Lung microvascular endothelial cell (primary cell): ENCODE results near the gene SLC37A3. TPM values are rescaled to one million over a fixed set of nuclear protein-coding genes. Genes with fewer than 3 reads are reported as not detected.
A peak's percentile ranks its signal among the peaks of the same experiment; 100 is the strongest.
"Not testable (repeated sequence)": the region's sequence is repeated elsewhere in the genome, so short reads cannot be mapped to it uniquely, and the experiment has no call there.

Experiments used
- DNase-seq, 2 donors: peaks; one replicate each; pipeline versions ENCODE4 v3.0.0 to v3.0.0-alpha.2; 2010; ENCODE audit warnings: low read depth in 2 of 2
- total RNA-seq: library from RNA; depleted of rRNA; stranded (reverse); fragments of >200 nt; gene quantifications from 2 replicates; pipeline ENCODE4 v1.2.1, GENCODE V29; 2014

The SLC37A3 gene, protein sequence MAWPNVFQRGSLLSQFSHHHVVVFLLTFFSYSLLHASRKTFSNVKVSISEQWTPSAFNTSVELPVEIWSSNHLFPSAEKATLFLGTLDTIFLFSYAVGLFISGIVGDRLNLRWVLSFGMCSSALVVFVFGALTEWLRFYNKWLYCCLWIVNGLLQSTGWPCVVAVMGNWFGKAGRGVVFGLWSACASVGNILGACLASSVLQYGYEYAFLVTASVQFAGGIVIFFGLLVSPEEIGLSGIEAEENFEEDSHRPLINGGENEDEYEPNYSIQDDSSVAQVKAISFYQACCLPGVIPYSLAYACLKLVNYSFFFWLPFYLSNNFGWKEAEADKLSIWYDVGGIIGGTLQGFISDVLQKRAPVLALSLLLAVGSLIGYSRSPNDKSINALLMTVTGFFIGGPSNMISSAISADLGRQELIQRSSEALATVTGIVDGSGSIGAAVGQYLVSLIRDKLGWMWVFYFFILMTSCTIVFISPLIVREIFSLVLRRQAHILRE
- 43.6 and 62.9 TPM in 2 replicates for total RNA-seq

DNA sequence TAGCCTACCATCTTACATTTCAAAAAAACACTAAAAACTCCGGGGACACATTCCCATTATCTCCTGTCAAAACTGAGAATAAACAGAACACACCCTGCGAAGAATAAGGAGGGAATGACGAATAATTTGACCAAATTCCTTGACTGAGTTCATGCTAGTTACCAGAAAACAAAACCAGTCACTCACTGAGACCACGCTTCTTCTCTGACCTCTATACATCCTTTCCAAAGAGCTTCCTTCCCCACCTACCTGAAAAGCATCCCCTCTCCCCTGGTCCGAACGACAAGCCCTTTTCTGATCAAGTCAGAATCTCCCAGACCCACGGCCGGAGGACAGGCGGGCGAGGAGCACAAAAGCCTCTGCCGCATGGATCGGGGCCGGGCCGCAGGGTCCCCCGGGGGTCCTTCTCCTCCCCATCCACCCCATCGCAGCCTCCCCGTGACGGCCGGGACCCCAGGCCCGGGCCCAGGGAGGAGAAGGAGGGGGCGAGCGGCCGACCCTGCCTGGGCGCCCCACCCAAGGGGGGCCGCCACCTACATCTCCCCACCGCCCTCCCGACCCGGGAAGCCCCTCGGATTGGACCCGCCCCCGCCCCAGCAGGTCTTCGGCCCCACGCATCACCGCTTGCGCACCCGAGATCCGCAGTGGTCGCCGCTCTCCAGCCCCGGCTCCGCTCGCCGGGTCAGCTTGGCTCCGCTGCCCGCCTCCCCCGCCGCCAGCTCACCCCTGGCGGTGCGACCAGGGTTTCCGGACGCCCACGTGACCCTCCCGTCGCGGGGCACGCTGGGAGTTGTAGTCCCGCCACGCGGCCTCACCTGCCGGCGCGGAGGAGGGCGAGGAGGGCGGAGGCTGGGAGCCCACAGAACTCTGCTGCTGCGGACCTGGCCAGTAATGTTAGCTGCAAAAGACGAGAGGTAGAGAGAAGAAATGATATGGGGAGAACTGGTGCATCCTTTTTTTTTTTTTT is at the start of gene SLC37A3:
TSS of gene SLC37A3 (minus strand) at position 747 of the 967 bp plus-strand sequence. CDS start 16,004 bp downstream, outside the sequence.
- DNase-seq = peak; percentile 81 to 88

DNA sequence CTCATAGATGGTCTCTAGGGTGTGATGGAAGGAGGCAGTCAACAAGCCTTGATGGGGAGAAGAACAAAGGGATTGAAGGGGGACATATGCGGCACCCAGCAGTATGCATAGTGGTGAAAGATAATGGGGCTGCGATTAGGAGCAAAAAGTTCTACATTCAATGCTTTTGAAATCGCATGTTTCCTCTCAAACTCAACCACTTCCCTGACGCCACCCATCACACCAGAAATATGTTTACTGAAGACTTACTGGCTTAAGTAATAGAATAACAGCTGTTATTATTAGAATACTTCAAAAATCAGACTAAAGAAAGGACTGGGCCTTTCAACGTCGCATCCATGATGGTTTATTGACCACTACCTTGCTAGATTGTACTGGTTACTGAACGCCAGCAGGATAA is 49.5 kb upstream of the SLC37A3 start:
- DNase-seq = no peak

DNA sequence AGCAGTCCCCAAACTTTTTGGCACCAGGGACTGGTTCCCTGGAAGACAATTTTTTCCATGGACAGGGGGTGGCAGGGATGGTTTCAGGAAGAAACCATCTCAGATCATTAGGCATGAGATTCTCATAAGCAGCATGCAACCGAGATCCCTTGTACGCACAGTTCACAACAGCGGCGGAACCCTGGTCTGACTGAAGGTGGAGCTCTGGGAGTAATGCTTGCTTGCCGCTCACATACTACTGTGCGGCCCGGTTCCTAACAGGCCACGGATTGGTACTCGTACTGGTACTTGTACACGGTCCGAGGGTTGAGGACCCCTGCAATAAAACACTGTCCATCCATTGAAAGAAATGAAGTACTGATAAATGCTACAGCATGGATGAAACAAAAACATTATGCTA is 48.1 kb upstream of the SLC37A3 start:
- no peak for DNase-seq

DNA sequence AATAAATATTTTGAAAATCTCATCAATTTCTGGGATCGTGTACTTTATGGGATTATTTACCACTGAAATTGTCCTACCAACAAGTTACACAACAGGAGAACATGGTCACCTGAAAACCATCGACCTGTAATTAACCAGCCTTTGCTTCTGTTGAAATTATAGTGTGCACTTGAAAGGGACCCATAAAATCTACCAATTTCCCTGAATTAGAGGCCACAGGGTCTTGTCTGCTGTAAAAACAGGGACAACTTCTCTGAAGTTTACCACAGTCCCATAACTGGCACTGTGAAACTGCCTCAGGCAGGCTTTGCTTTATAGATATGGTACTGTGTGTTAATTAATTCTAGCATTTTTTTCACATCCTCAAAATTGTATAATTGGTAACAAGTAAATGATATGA is 43.2 kb upstream of the SLC37A3 start:
- DNase-seq = no peak

DNA sequence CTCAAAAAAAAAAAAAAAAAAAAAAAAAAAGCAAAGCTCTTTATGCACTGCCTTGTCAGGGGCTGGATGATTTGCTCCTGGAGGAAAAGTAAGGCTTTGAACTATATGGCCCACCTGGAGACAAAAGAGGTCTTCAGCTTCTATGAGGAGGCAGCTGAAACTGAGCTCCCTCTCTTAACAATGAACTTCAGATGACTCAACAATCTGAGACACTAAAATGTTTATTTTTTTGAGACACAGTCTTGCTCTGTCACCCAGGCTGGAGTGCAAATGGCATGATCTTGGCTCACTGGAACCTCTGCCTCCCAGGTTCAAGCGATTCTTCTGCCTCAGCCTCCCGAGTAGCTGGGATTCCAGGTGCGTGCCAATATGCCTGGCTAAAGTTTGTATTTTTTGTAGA is 42.3 kb upstream of the SLC37A3 start:
- no peak for DNase-seq

DNA sequence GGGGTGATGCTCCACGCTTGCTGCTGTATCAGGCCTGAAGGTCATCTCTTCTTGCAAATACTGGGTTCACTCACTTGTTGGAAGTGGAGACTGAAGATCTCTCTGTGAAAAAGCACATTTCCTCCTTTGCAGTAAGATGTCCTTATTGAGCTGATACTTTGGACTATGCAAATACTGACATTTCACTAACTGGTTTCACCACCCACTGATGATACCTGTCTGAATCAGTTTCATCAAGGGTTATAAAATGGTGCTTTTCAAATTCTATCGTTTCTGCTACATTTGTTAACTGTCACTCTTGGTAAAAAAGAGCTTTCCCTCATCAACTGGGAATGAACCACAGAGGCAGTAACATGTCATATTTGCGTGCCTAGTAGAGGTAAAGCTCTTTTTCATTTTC is 41.0 kb upstream of the SLC37A3 start:
- no peak for DNase-seq

DNA sequence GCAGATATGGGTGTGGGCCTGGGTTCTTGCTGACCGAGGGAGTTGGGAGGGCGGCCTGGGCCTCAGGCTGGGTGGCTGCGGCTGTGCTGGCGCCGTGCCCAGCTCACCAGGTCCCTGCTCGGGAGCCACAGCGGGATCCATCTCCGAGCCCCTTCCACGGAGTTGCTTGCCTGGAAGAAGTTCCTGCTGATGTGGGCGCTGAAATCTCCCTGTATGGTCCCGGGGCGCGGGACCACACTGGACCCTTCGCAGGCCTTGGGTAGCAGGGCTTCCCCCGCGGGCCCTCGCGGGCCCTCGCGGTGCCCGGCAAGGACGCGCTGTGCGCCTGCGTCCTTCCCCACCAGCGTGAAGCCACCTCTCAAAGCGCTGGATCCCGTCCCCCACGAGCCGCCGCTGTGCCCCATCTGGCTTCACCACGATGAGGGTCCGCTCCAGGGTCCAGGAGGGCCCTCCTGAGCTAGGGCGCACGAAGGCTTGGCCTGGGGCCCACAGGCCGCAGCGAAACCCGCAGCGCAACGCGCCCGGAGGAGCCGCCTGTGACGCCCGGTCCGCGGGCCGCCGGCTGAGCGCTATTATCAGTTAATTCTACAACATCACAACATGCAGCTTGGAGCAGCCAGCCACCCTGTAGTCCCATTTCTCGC is 37.0 kb upstream of the SLC37A3 start:
- DNase-seq = peak in 1 of 2 donors; percentile 3

DNA sequence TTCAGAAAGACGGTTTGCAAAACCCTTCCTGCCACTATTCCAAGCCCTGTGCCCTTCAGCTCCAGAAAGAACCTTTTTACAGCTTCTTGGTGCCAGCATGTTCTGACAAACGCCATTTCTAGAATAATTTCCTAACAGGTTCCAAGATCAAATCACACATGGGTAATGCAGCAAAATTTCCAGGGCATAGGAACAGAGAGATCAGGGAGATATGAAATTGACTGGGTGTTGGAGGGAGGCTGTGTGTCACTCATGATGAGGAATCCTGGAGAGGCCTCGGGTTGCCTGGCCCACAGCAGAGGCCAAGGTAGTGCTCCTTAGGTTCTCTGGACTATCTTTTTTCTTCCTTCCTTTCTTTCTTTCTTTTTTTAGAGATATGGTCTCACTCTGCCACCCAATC is 35.1 kb upstream of the SLC37A3 start:
- DNase-seq = no peak

DNA sequence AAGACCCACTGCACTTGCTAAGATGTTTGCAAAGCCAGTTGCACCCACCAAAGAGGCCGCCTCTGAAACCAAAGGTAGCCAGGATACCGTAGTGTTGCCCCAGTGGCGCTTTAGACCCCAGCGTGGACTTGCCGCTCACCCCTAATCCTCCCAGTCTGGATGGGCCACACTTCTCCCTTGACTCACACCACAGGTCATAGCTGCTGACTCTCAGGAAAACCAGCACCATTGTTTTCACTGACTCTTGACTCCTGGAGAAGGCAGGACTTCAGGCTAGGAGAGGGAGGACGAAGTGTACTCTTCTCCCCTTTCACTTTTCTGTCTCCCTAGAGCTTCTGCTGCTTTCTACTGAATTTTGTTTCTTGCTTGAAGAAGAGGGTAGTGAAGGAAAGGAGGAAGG is 27.8 kb upstream of the SLC37A3 start:
- no peak for DNase-seq

DNA sequence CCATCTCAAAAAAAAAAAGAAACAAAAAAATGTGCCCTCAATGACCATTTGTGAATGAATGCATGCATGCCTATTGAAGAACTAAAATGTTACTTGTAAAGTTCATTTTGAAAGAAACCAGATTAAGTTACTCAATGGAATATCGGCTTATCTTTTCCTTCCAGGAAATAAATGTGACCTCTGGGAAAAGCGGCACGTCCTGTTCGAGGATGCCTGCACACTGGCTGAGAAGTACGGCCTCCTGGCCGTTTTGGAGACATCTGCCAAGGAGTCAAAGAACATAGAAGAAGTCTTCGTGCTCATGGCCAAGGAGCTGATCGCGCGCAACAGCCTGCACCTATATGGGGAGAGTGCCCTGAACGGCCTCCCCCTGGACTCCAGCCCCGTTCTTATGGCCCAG is 27.4 kb upstream of the SLC37A3 start:
- no peak for DNase-seq

DNA sequence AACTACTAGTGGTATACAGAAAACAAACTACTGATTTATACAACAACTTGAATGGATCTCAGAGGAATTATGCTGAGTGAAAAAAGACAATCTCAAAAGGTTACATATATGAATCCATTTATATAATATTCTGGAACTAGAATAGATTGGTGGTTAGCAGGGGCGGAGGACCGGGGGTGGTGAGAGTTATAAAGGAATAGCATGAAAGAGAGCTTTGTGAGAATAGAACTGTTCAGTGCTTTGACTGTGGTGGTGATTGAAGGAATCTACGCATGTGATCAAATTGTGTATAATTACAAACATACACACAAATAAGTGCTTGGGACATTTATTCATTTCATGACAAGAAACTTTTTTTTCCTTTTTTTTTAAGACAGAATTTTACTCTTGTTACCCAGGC is 25.2 kb upstream of the SLC37A3 start:
- DNase-seq = no peak

DNA sequence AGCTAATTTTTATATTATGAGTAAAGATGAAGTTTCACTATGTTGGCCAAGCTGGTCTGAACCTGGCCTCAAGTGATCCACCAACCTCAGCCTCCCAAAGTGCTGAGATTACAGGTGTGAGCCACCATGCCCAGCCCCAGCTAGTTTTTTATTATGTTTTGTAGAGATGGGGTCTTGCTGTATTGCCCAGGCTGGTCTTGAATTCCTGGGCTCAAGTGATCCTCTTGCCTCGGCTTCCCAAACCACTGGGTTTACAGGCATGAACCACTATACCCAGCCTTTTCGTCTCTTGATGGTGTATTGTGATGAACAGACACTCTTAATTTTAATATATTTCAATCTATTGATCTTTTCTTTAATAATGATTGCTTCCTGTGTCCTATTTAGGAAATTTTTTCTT is 23.2 kb upstream of the SLC37A3 start:
- no peak for DNase-seq

DNA sequence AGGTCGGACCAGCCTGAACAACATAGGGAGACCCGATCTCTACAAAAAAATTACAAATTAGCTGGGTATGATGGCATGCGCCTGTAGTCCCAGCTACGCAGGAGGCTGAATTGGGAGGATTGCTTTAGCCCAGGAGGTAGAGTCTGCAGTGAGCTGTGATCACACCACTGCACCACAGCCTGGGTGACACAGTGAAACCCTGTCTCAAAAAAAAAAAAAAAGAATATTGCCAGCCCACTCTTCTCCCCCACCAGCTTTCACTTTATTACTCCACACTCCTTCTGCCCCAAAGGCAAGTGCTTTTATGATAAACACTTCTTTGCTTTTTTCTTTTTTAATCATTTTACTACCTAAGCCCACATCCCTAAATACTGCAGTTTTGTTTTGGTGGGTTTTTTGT is 20.3 kb upstream of the SLC37A3 start:
- DNase-seq = no peak

DNA sequence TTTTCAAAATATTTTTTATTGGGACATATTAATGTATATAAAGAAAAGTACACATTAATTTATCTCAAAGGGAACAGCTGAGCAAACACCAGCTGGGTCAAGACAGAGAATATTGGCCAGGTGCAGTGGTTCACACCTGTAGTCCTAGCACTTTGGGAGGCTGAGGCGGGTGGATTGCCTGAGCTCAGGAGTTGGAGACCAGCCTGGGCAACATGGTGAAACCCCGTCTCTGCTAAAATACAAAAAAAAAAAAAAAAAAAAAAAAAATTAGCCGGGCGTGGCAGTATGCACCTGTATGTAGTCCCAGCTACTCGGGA is 19.8 kb upstream of the SLC37A3 start:
- DNase-seq = not testable (repeated sequence)

DNA sequence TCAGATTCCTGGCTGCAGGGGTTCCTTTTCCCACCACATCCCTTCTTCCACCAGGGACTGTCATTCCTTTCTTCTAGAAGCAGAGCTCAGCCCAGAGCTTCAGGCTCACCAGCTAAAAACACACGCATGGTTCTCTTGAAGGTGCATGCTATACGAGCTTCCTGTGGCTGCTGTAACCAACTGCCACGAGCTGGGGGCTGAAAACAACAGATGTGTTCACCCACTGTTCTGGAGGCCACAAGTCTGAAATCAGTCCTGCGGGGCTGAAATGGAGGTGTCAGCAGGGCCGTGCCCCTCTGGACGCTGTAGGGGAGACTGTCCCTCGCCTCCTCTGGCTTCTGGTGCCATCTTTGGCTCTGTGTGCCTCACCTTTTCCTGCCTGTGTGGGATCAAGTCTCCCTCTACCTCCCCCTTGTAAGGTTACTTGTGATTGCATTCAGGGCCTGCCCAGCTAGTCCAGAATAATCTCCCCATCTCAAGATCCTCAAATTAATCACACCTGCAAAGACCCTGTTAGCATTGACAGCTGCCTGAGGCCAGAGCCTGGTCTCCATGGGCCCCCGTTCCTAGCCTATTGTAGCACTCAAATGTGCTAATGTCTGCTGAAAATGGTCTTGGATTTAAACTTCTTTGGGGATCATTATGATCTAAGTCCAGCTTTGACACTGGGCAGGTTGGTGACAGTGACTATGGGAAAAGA is 19.3 kb upstream of the SLC37A3 start:
- DNase-seq = no peak

DNA sequence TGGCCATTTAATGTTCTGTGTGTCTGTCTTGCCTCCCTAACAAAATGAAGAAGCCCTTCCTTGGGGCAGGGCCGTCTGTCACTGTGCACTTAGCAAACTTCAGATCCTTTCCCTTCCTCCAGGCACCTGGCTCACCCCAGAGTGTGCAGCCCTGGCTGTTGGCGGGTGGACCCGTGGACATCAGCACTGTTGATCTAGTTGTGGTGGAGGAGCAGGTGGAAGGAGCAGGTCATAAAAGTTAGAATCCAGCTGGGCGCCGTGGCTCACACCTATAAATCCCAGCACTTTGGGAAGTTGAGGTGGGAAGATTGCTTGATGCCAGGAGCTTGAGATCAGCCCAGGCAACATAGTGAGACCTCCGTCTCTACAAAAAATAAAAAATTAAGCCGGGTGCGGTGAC is 18.2 kb upstream of the SLC37A3 start:
- DNase-seq = no peak

DNA sequence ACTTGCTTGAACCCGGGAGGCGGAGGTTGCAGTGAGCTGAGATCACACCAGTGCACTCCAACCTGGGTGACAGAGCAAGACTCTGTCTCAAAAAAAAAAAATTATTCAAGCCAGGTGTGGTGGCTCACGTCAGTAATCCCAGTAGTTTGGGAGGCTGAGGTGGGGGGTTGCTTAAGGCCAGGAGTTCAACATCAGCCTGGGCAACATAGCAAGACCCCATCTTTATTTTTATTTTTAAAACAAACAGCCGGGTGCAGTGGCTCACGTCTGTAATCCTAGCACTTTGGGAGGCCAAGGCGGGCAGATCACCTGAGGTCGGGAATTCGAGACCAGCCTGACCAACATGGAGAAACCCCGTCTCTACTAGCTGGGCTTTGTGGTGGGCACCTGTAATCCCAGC is 17.5 kb upstream of the SLC37A3 start:
- not testable (repeated sequence) for DNase-seq

DNA sequence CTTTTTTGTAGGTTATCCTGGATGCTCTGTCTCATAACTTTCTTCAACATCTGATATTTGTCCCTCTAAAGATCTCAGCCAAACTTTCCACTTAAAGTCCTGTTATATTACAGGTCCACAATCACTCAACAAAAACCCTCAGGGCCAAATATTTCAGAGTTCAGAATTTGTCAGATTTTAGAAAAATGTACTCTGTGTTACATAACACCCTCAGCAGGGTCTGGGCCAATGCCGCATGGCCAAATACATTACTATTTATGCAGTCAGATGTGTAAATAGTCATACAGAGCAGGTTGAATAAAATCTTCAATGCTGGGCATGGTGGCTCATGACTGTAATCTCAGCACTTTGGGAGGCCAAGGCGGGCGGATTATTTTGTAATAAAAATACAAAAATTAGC is 17.0 kb upstream of the SLC37A3 start:
- no peak for DNase-seq

DNA sequence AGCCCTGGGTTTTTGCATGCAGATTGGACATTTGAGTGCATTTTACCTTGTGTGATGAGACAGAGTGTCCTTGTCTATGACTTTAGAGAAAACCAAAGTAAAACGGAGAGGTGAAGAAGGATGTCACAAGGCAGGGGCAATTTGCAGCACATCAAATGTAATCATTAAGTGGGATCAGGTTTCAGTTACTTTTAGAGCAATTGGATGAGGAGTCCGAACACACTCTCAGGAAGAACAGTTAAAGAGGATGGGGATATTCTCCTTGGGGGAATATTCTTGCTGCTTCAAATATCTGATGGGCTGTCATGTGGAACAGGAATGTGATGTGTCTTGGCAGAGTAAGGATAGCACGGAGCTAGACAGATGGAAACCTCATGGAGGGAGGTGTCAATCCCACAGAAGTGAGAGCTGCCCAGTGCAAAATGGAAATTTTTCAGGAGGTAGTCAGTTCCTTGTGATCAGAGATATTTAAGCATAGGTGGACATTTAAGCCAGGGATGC is 6.3 kb upstream of the SLC37A3 start:
- no peak for DNase-seq

DNA sequence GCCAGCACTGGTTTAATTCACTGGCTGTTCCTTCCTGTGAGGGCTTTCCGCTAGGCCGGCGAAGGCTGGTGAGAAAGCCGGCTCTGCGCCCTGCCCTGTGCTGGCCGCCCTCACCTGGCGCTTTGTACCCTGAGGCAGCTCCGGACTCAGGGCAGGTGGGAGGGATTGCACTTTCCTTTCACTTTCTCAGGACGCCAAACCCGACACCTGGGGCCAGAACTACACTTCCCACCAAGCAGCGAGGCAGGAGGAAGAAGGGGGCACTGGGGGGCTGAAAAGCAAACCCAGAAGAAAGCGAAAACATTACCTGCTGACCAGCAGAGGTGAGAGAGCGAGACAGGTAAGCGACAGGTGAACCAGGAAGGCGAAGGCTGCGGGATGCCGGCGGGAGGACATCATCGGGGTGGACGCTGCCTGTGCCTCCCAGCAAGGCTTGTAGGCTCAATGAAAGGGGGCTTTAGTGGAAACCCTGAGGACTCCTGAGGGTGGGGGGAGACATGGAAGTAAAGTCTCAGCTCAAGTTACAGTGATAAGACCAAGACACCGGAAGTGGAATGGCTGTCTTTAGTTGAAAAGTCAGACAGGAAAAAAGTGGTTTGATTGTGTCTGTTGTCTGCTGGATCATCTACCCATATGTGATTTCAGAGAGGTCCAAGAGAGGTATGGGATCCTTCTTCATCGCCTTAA is 5.7 kb upstream of the SLC37A3 start, which contains the start of gene RAB19:
TSS of gene RAB19 (plus strand) at position 181 of the 687 bp plus-strand sequence. CDS start 3,589 bp downstream, outside the sequence.
- DNase-seq = peak in 1 of 2 donors; percentile 14
